NCI-H1417 (cell line): ENCODE results near the gene CDA.
"Not testable (repeated sequence)": the region's sequence is repeated elsewhere in the genome, so short reads cannot be mapped to it uniquely, and the experiment has no call there.

Experiments
- DNase-seq, 3 experiments: peaks; one replicate each; lab custom pipeline; 2025; lab: John Stamatoyannopoulos, UW

Gene CDA

GRCh38 chr1:20586953-20587660 lies 1.8 kb upstream of the CDA start:
- DNase-seq: no peak

DNA sequence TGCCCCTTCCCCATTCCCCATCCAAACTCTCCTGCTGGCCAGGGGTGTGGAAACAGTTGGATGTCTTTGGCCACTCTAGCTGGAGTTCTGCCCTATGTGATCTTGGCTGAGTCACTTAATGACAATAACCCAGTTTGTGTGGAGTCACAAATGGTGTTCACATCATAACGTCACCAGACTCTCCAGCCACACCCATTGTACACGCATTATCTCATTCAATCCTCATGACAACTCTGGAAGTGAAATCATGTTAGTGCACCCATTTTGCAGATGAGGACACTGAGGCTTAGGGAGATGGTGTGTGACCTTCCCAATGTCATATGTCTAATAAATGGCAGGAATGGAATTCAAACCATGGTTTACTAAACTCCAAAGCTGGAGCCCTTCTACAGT lies 1.2 kb upstream of the CDA start:
- no peak for DNase-seq

- no peak for DNase-seq
Measured at GRCh38 chr1:20589331-20590278, 708 bp downstream of the CDA start.

- DNase-seq: peak in 1 of 3 experiments; percentile 15
Measured at GRCh38 chr1:20590306-20590777, 1.4 kb downstream of the CDA start.

- no peak for DNase-seq
Measured at GRCh38 chr1:20593756-20594155, 4.9 kb downstream of the CDA start.

GRCh38 chr1:20594746-20595145 lies 5.8 kb downstream of the CDA start:
- DNase-seq: no peak

- DNase-seq: no peak
Measured at GRCh38 chr1:20596106-20596505, 7.2 kb downstream of the CDA start.

DNA sequence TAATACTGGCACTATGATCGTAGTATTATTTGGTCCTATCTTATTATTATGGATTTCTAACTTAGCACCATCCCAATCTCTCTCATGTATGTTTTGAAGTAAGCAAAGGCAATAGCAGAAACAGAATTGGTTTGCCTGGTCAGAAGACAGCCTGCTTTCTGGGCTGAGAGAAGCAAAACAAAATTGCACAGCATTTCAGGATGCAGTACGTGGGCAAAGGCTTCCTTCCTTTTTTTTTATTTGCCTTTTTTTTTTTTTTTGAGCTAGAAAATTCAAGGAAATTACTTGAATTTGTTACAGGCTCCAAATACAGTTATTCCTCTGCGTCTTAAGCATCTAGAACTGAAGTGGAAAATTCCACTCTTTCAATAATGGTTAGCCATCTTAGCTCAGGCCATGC lies 8.8 kb downstream of the CDA start:
- no peak for DNase-seq

DNA sequence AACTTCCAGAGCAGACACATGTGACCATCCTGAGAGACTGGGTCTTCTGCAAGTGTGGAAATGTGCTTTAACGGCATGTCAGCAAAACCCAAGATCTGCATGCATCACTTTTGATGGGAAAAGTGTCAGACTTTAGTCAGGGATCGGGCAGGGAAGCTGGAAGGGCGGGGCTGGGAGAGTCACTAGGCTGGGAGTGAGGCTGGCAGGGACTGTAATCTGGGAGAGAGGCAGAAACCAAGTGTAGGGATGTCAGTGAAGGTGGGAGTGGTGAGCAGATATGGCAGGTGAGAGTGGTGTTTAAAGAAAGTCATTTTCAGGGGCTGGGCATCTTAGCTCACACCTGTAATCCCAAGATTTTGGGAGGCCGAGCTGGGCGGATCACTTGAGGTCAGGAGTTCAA lies 11.3 kb downstream of the CDA start:
- no peak for DNase-seq

- DNase-seq: peak in 1 of 3 experiments; percentile 4
Measured at GRCh38 chr1:20601129-20601825, 12.4 kb downstream of the CDA start.

DNA sequence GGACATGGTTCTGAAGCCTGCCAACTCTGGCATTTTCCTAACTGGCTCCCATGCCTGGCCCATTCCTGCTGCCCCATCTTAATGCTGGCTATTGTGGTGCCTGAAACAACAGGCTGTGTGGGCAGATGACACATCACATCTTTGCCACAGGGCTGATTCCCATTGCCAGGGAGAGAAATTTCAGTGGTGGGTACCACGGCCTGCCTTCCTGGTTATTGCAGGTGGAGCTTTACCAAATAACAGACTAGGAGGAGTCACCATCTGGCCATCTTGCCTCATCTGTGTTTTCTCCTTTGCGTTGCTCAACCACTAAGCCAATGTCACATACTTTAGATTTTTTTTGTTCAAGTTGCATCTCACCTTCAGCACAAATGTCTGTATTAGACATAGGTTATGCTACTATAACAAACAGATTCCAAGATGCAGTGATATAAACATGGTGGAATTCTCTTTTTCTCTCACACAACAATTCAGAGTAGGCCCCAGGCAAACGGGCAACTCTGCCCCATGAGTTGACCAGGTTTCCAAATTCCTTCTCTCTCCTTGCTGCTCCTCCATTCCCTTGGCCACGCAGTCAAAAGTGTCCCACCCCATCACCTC lies 14.1 kb downstream of the CDA start:
- DNase-seq: no peak

GRCh38 chr1:20603504-20604464 lies 14.9 kb downstream of the CDA start:
- DNase-seq: no peak

- DNase-seq: no peak
Measured at GRCh38 chr1:20604678-20605077, 15.8 kb downstream of the CDA start.

- DNase-seq: not testable (repeated sequence)
Measured at GRCh38 chr1:20606801-20607570, 18.1 kb downstream of the CDA start.

- DNase-seq: no peak
Measured at GRCh38 chr1:20609541-20609940, 20.6 kb downstream of the CDA start.

- DNase-seq: no peak
Measured at GRCh38 chr1:20610970-20611369, 22.1 kb downstream of the CDA start.

- no peak for DNase-seq
Measured at GRCh38 chr1:20611652-20612051, 22.8 kb downstream of the CDA start.

DNA sequence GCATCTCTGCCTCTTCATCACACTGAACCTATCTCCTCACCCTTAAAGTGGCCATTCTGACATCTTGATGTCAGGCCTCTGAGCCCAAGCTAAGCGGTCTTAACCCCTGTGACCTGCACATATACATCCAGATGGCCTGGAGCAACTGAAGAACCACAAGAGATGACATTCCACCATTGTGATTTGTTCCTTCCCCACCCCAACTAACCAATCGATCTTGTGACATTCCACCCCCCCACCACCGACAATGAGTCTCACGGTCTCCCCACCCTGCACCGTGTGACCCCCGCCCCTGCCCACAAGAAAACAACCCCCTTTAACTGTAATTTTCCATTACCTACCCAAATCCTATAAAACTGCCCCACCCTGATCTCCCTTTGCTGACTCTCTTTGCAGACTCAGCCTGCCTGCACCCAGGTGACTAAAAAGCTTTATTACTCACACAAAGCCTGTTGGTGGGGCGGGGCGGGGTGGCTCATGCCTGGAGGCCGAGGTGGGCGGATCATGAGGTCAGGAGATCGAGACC lies 23.4 kb downstream of the CDA start:
- DNase-seq: no peak

GRCh38 chr1:20614131-20614579 lies 25.3 kb downstream of the CDA start:
- DNase-seq: no peak
